ENCODE measurements around the gene DNAJC6.
"Not testable (repeated sequence)": the region's sequence is repeated elsewhere in the genome, so short reads cannot be mapped to it uniquely, and the experiment has no call there.

The DNAJC6 gene

GRCh38 chr1:65357291-65357960 is 48.1 kb downstream of the DNAJC6 start:
- no peak for DNase-seq (ENCODE audit: low spot score)

DNA sequence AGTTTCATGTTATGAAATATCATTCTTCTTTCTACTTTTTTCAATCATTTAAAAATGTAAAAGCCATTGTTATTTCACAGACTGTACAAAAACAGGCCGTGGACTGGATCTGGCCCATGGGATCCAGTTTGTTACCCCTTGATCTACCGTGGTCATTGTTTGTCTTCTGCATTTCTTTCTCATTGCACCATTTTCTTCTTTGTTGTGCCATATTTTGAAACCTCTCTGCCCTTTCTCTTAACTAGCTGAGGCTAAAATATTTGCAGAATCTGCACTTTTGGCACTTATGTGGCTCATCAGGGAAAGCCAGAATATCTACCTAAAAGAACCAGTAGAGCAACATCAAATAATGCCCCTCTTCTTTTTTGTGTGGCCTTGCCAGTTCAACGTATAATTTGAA is 50.5 kb downstream of the DNAJC6 start:
- DNase-seq (ENCODE audit: low spot score), result no peak

GRCh38 chr1:65360648-65361047 is 51.3 kb downstream of the DNAJC6 start:
- DNase-seq (ENCODE audit: low spot score), result no peak

DNA sequence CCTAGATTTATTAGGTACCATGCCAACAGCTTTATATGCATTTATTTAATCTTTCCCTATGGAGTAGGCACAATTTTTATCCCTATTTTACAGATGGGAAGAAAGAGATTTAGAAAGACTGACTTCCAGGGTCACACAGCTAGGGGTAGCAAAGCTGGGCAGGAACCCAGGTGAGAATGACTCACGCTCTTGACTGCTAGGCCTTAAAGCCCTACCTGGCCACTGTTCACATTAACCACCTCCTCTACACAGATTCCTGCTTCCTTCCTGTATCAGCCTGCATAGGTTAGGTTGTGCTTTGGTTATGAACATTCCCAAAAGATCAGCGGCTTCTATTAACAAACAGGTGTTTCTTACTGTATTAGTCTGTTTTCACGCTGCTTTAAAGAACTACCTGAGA is 53.2 kb downstream of the DNAJC6 start:
- DNase-seq (ENCODE audit: low spot score), result no peak

- DNase-seq (ENCODE audit: low spot score), result no peak
Measured at GRCh38 chr1:65363484-65363883, 54.1 kb downstream of the DNAJC6 start.

DNA sequence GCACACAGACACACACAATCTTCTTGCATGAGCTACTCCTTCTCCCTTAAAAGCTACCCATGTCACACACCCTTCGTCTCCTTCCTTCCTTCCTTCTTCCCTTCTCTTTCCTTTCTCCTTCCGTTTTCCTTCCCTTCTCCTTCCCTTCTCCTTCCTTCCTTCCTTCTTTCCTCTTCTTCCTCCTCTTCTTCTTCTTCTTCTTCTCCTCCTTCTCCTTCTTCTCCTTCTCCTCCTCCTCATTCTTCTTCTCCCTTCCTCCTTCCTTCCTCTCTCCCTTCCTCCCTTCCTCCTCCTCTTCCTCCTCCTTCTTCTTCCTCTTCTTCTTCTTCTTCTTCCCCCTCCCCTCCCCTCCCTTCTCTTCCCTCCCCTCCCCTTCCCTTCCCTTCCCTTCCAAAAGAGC is 59.1 kb downstream of the DNAJC6 start:
- DNase-seq (ENCODE audit: low spot score), result no peak

DNA sequence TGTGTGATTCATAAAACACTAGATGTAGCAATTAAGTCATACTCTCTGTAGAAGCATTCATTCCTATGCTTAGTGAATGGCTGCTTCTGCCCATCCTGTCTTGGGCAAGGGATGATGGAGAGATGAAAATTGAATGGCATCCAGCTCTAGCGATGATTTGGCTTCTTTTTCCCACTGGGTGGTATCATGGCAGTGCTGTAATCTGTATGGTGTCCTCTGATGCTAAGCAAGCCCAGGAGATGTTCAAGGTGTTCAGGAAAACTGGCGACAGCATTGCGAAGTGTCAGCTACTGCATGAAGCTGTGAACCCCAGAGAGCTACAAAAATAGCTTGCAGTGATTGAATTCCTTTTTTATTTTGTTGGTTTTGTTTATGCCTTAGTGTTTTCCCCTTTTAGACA is 62.2 kb downstream of the DNAJC6 start:
- no peak for DNase-seq (ENCODE audit: low spot score)

GRCh38 chr1:65372557-65372956 is 63.2 kb downstream of the DNAJC6 start:
- no peak for DNase-seq (ENCODE audit: low spot score)

DNA sequence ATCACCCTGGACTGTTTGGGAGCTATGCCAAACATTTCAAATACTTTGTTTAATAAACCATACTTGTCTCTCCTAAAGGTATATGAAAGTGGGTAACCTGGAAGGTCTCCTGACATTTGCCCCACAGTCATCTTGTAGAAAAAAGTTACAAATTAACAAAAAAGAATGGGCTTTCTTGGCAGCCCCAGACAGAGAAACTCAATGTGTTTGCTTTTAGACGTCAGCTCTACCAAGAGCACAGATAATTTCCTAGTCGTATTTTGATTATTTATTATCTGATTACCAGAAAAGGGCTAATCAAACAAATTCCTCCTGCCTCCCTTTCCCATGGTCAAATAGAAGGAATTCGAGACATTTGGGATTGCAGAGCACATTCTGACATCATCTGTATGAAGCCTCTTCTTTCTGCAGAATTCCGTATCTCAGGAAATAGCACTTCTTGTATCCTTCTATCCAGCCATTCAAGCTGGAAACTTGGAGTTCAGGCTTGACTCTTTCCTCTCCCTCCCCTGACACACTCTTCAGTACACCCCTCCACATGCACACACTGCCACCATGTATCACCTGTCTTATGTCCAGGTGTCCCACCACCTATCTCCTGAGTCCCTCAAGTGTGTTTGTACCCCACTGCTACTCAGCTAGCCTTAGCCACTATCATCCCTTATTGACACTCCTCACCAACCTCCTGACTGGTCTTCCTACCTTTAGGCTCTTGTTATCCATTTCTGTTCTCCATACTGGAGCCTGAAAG is 68.3 kb downstream of the DNAJC6 start:
- no peak for DNase-seq (ENCODE audit: low spot score)

DNA sequence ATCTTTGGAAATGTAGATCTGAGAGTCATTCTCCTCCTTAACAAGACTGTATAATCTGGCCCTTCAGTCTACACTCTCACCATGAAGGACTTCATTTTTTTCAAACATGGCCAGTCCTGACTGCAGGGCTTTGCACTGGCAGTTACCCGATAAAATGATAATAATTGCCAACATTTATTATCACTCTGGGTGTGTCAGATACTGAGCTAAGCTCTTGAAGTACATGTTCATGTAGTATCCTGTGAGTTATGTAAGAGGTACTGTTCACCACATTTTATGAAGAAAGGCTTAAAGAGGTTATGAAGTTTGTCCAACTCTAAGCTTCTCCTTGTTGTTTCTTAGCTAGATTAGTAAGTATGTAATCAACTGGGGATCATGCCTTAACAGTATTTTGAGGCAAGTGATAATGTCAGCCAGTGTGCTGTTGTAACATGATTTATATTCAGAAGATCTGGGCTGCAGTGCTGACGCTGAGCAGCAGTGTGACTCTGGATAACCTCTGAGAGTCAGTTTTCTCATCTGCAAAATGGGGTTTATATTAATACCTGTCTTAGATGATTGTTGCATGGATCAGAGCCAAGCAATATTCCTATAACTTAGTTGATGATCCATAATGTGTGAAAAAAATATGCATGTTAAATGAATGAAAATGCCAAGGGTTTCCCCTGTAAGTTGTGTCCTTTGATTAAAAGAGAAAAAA is 69.1 kb downstream of the DNAJC6 start:
- DNase-seq (ENCODE audit: low spot score), result no peak

DNA sequence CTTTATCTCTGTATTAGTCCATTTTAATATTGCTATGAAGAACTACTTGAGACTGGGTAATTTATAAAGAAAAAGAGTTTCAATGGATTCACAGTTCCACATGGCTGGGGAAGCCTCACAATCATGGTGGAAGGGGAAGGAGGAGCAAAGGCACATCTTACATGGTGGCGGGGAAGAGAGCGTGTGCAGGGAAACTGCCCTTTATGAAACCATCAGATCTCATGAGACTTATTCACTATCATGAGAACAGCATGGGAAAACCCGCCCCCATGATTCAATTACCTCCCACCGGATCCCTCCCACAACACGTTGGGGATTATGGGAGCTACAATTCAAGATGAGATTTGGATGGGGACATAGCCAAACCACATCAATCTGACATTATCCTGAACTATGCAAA is 75.1 kb downstream of the DNAJC6 start:
- not testable (repeated sequence) for DNase-seq (ENCODE audit: low spot score)

- DNase-seq (ENCODE audit: low spot score), result no peak
Measured at GRCh38 chr1:65386439-65386838, 77.1 kb downstream of the DNAJC6 start.

GRCh38 chr1:65387821-65388220 is 78.5 kb downstream of the DNAJC6 start:
- no peak for DNase-seq (ENCODE audit: low spot score)

DNA sequence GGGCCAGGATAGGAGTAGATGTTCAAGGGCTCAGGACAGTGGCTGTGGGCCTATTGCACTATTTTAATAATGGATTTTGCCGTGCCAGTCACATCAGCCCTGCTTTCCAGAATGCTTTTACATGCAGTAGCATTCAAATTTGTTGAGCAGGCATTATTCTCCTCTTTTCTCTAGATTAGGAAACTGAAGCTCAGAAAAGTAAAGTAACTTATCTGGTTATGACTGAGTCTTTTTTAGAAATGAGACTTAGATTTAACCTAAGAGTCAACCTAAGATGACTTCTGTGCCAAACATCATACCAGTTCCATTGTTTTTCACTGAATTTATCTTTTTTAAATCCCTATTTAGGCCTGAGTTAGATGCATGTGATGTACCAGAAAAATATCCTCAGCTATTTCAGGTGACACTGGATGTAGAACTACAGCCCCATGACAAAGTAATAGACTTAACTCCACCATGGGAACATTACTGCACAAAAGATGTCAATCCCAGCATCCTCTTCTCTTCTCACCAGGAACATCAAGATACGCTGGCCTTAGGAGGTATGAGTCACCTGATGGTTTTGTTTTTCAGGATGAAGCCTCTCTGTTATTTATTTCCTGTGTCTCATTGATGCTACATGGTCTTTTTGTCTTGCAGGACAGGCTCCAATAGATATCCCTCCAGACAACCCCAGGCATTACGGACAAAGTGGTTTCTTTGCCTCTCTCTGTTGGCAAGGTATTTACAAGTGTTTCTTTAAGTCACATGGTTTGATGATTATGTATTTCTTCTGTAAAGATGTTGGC is 79.8 kb downstream of the DNAJC6 start:
- no peak for DNase-seq (ENCODE audit: low spot score)

DNA sequence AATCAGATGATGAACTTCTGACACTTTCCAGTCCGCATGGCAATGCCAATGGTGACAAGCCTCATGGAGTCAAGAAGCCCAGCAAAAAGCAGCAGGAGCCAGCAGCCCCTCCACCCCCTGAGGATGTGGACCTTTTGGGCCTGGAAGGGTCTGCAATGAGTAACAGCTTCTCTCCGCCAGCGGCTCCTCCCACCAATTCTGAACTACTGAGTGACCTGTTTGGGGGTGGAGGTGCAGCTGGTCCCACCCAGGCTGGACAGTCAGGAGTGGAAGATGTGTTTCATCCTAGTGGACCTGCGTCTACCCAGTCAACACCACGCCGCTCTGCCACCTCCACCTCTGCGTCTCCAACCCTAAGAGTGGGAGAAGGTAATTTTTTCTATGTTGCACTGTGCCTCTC is 83.2 kb downstream of the DNAJC6 start:
- no peak for DNase-seq (ENCODE audit: low spot score)

GRCh38 chr1:65393347-65393746 is 84.0 kb downstream of the DNAJC6 start:
- DNase-seq (ENCODE audit: low spot score), result no peak

- no peak for DNase-seq (ENCODE audit: low spot score)
Measured at GRCh38 chr1:65393928-65394327, 84.6 kb downstream of the DNAJC6 start.

DNA sequence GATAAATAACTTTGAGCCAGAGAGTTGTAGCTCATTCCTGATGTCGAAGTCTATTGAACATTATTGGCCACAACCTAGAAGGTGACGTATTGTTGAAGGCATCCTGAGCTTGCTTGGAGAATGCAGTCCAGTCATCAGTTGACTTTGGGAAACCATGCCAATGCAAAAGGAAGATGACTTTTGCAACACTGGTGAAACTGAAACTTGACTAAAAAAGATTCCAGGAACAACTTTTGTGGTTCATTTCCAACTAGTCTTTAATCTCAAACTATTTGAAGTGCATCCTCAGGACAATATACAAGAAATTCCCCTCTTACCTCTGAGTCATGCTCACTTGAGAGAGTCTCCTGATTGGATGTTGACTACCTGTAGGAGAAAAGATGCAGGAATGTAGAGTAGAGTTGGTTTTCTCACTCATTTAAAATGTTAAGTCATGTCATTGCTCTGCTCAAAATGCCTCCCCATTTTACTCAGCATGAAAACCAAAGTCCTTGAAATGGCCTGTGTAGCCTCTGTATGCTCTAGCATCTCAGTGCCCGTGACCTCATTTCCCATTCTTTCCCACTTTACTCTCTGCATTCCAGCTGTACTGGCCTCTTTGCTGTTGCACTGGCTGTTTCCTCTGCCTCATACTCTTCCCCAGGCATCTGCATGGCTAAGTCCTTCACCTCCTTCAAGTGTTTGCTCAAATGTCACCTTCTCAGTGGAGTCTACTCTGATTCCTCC is 86.7 kb downstream of the DNAJC6 start:
- no peak for DNase-seq (ENCODE audit: low spot score)

GRCh38 chr1:65398083-65398482 is 88.7 kb downstream of the DNAJC6 start:
- DNase-seq (ENCODE audit: low spot score), result no peak

DNA sequence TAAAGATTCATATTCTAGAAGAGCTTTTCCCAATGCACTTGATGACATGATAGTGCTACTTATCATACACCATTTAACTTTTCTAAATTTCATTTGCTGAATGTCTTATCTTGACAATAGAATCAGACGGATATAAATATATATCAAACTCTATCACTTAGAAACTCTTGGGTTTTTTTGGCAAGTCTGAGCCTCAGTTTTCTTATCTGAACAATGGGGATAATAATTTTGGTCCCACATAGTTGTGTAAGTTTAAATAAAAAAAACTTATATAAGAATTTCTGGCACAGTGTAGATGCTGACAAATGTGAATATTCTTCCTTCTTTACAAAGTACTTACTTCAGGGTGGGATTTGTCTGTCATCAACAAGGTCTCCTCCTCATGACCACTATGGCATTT is 89.7 kb downstream of the DNAJC6 start:
- no peak for DNase-seq (ENCODE audit: low spot score)

- no peak for DNase-seq (ENCODE audit: low spot score)
Measured at GRCh38 chr1:65401612-65402011, 92.3 kb downstream of the DNAJC6 start.

- no peak for DNase-seq (ENCODE audit: low spot score)
Measured at GRCh38 chr1:65404941-65405340, 95.6 kb downstream of the DNAJC6 start.
